ENCODE measurements around the gene AGTPBP1.
"Not testable (repeated sequence)": the region's sequence is repeated elsewhere in the genome, so short reads cannot be mapped to it uniquely, and the experiment has no call there.

AGTPBP1 gene

GRCh38 chr9:85741875-85742596 lies at the start of gene AGTPBP1:
AGTPBP1 (minus strand) TSS chr9:85741954; CDS start chr9:85712533, 29,421 bp downstream.
- Histone ChIP-seq H3K9me3 (ENCODE audit: insufficient read depth, low read length) (no peaks in the 10 kb centered on the region), H3K27me3 (ENCODE audit: insufficient read depth, insufficient read length) (no peaks in the 10 kb centered on the region), H3K36me3 (ENCODE audit: insufficient read depth, insufficient read length, low read length) (no peaks in the 10 kb centered on the region), H3K4me3 (ENCODE audit: insufficient read length, low read depth) (peak within 1 kb of the TSS; percentile 89), H3K9ac (ENCODE audit: insufficient read length, low read depth) (peak within 1 kb of the TSS; percentile 96), H3K4me1 (ENCODE audit: insufficient read depth, insufficient read length) (peaks cover 7% of the 10 kb centered on the region)
- TF ChIP-seq ZNF274 (IDR thresholded peaks at IDR 0.05; ENCODE audit: low read depth, low read length), result no peak
- no peak for TF ChIP-seq YY1 (IDR thresholded peaks at IDR 0.05; ENCODE audit: insufficient read depth, insufficient read length)
- TF ChIP-seq SUZ12 (IDR thresholded peaks at IDR 0.05; ENCODE audit: extremely low read depth, insufficient read depth, insufficient read length), result no peak
- DNase-seq (ENCODE audit: low read depth, low spot score), result peak; percentile 95

GRCh38 chr9:85786116-85786515 lies 44.4 kb upstream of the AGTPBP1 start:
- H3K36me3 ChIP-seq (ENCODE audit: insufficient read depth, insufficient read length, low read length); DNase-seq (ENCODE audit: low read depth, low spot score); H3K9me3 ChIP-seq (ENCODE audit: insufficient read depth, low read length); H3K9ac ChIP-seq (ENCODE audit: insufficient read length, low read depth); H3K4me1 ChIP-seq (ENCODE audit: insufficient read depth, insufficient read length); H3K27me3 ChIP-seq (ENCODE audit: insufficient read depth, insufficient read length); H3K4me3 ChIP-seq (ENCODE audit: insufficient read length, low read depth): not testable (repeated sequence)

GRCh38 chr9:85773844-85774243 lies 32.1 kb upstream of the AGTPBP1 start:
- not testable (repeated sequence) for H3K27me3 ChIP-seq (ENCODE audit: insufficient read depth, insufficient read length); H3K36me3 ChIP-seq (ENCODE audit: insufficient read depth, insufficient read length, low read length); H3K9ac ChIP-seq (ENCODE audit: insufficient read length, low read depth); H3K4me1 ChIP-seq (ENCODE audit: insufficient read depth, insufficient read length); DNase-seq (ENCODE audit: low read depth, low spot score); H3K4me3 ChIP-seq (ENCODE audit: insufficient read length, low read depth); H3K9me3 ChIP-seq (ENCODE audit: insufficient read depth, low read length)

GRCh38 chr9:85761802-85762201 lies 20.0 kb upstream of the AGTPBP1 start:
- H3K27me3 ChIP-seq (ENCODE audit: insufficient read depth, insufficient read length); H3K9ac ChIP-seq (ENCODE audit: insufficient read length, low read depth); H3K36me3 ChIP-seq (ENCODE audit: insufficient read depth, insufficient read length, low read length); H3K9me3 ChIP-seq (ENCODE audit: insufficient read depth, low read length); H3K4me1 ChIP-seq (ENCODE audit: insufficient read depth, insufficient read length); DNase-seq (ENCODE audit: low read depth, low spot score); H3K4me3 ChIP-seq (ENCODE audit: insufficient read length, low read depth): not testable (repeated sequence)

- H3K9me3 ChIP-seq (ENCODE audit: insufficient read depth, low read length); H3K27me3 ChIP-seq (ENCODE audit: insufficient read depth, insufficient read length); H3K4me3 ChIP-seq (ENCODE audit: insufficient read length, low read depth); DNase-seq (ENCODE audit: low read depth, low spot score); H3K4me1 ChIP-seq (ENCODE audit: insufficient read depth, insufficient read length); H3K36me3 ChIP-seq (ENCODE audit: insufficient read depth, insufficient read length, low read length); H3K9ac ChIP-seq (ENCODE audit: insufficient read length, low read depth): not testable (repeated sequence)
These were observed 16.0 kb upstream of the AGTPBP1 start for GRCh38 chr9:85757716-85758115.

GRCh38 chr9:85756216-85756615 lies 14.5 kb upstream of the AGTPBP1 start:
- H3K9ac ChIP-seq (ENCODE audit: insufficient read length, low read depth); H3K27me3 ChIP-seq (ENCODE audit: insufficient read depth, insufficient read length); H3K4me1 ChIP-seq (ENCODE audit: insufficient read depth, insufficient read length); DNase-seq (ENCODE audit: low read depth, low spot score); H3K9me3 ChIP-seq (ENCODE audit: insufficient read depth, low read length); H3K4me3 ChIP-seq (ENCODE audit: insufficient read length, low read depth); H3K36me3 ChIP-seq (ENCODE audit: insufficient read depth, insufficient read length, low read length): not testable (repeated sequence)

- Histone ChIP-seq H3K27me3 (ENCODE audit: insufficient read depth, insufficient read length) (no peaks in the 10 kb centered on the region), H3K9ac (ENCODE audit: insufficient read length, low read depth) (no peak overlapping the region), H3K4me1 (ENCODE audit: insufficient read depth, insufficient read length) (peaks cover 5% of the 10 kb centered on the region), H3K4me3 (ENCODE audit: insufficient read length, low read depth) (no peak overlapping the region), H3K36me3 (ENCODE audit: insufficient read depth, insufficient read length, low read length) (no peaks in the 10 kb centered on the region), H3K9me3 (ENCODE audit: insufficient read depth, low read length) (no peaks in the 10 kb centered on the region)
- no peak for DNase-seq (ENCODE audit: low read depth, low spot score)
- TF ChIP-seq YY1 (IDR thresholded peaks at IDR 0.05; ENCODE audit: insufficient read depth, insufficient read length) (no peak), SUZ12 (IDR thresholded peaks at IDR 0.05; ENCODE audit: extremely low read depth, insufficient read depth, insufficient read length) (no peak), ZNF274 (IDR thresholded peaks at IDR 0.05; ENCODE audit: low read depth, low read length) (no peak)
These were observed 4.6 kb upstream of the AGTPBP1 start for GRCh38 chr9:85746309-85746708.

GRCh38 chr9:85745203-85745602 lies 3.4 kb upstream of the AGTPBP1 start:
- H3K9ac ChIP-seq (ENCODE audit: insufficient read length, low read depth), result no peak overlapping the region
- H3K9me3 ChIP-seq (ENCODE audit: insufficient read depth, low read length), result no peaks in the 10 kb centered on the region
- no peak for TF ChIP-seq YY1 (IDR thresholded peaks at IDR 0.05; ENCODE audit: insufficient read depth, insufficient read length)
- TF ChIP-seq ZNF274 (IDR thresholded peaks at IDR 0.05; ENCODE audit: low read depth, low read length), result no peak
- TF ChIP-seq SUZ12 (IDR thresholded peaks at IDR 0.05; ENCODE audit: extremely low read depth, insufficient read depth, insufficient read length), result no peak
- no peak overlapping the region for H3K4me3 ChIP-seq (ENCODE audit: insufficient read length, low read depth)
- no peaks in the 10 kb centered on the region for H3K27me3 ChIP-seq (ENCODE audit: insufficient read depth, insufficient read length)
- no peaks in the 10 kb centered on the region for H3K36me3 ChIP-seq (ENCODE audit: insufficient read depth, insufficient read length, low read length)
- peaks cover 5% of the 10 kb centered on the region for H3K4me1 ChIP-seq (ENCODE audit: insufficient read depth, insufficient read length)
- no peak for DNase-seq (ENCODE audit: low read depth, low spot score)
